ENCODE measurements around the gene PLXNA4. TPM values are rescaled to one million over a fixed set of nuclear protein-coding genes. Genes with fewer than 3 reads are reported as not detected.

Gene PLXNA4
- total and polyA plus RNA-seq, 2 experiments from 2014 or later = 7.3 to 33.3 TPM

GRCh38 chr7:132380059-132380458 lies 196.2 kb downstream of the PLXNA4 start:
- Histone ChIP-seq H3K4me1 (ENCODE audit: low read depth) (peaks cover 47% of the 10 kb centered on the region), H3K9me3 (ENCODE audit: low read depth) (no peaks in the 10 kb centered on the region), H3K27me3 (no peaks in the 10 kb centered on the region), H3K27ac (peak overlapping the region; percentile 40), H3K4me3 (no peak overlapping the region), H3K36me3 (no peaks in the 10 kb centered on the region)
- TF ChIP-seq, protein P1, sequence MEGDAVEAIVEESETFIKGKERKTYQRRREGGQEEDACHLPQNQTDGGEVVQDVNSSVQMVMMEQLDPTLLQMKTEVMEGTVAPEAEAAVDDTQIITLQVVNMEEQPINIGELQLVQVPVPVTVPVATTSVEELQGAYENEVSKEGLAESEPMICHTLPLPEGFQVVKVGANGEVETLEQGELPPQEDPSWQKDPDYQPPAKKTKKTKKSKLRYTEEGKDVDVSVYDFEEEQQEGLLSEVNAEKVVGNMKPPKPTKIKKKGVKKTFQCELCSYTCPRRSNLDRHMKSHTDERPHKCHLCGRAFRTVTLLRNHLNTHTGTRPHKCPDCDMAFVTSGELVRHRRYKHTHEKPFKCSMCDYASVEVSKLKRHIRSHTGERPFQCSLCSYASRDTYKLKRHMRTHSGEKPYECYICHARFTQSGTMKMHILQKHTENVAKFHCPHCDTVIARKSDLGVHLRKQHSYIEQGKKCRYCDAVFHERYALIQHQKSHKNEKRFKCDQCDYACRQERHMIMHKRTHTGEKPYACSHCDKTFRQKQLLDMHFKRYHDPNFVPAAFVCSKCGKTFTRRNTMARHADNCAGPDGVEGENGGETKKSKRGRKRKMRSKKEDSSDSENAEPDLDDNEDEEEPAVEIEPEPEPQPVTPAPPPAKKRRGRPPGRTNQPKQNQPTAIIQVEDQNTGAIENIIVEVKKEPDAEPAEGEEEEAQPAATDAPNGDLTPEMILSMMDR (IDR thresholded peaks at IDR 0.05; ENCODE audit: low read depth, low read length) = peak; percentile 26
- DNase-seq (ENCODE audit: low read depth in 1 of 2, low spot score in 1 of 2) = peak; percentile 42 to 98

GRCh38 chr7:132379292-132379691 lies 197.0 kb downstream of the PLXNA4 start:
- peak in 1 of 2 donors; percentile 37 for DNase-seq (ENCODE audit: low read depth in 1 of 2, low spot score in 1 of 2)
- Histone ChIP-seq H3K4me3 (no peak overlapping the region), H3K4me1 (ENCODE audit: low read depth) (peaks cover 47% of the 10 kb centered on the region), H3K36me3 (no peaks in the 10 kb centered on the region), H3K9me3 (ENCODE audit: low read depth) (no peaks in the 10 kb centered on the region), H3K27ac (peak overlapping the region; percentile 40), H3K27me3 (no peaks in the 10 kb centered on the region)
- TF ChIP-seq, protein P1 (IDR thresholded peaks at IDR 0.05; ENCODE audit: low read depth, low read length) = no peak

GRCh38 chr7:132377703-132378584 lies 198.3 kb downstream of the PLXNA4 start:
- Histone ChIP-seq H3K9me3 (ENCODE audit: low read depth) (no peaks in the 10 kb centered on the region), H3K36me3 (no peaks in the 10 kb centered on the region), H3K4me3 (no peak overlapping the region), H3K4me1 (ENCODE audit: low read depth) (peaks cover 47% of the 10 kb centered on the region), H3K27me3 (no peaks in the 10 kb centered on the region), H3K27ac (no peak overlapping the region)
- TF ChIP-seq, protein P1 (IDR thresholded peaks at IDR 0.05; ENCODE audit: low read depth, low read length) = no peak
- DNase-seq (ENCODE audit: low read depth in 1 of 2, low spot score in 1 of 2) = no peak

- Histone ChIP-seq H3K27ac (peak overlapping the region; percentile 75), H3K36me3 (no peaks in the 10 kb centered on the region), H3K27me3 (no peaks in the 10 kb centered on the region), H3K4me1 (ENCODE audit: low read depth) (peaks cover 48% of the 10 kb centered on the region), H3K4me3 (no peak overlapping the region), H3K9me3 (ENCODE audit: low read depth) (no peaks in the 10 kb centered on the region)
- TF ChIP-seq, protein P1 (IDR thresholded peaks at IDR 0.05; ENCODE audit: low read depth, low read length) = no peak
- peak; percentile 39 to 76 for DNase-seq (ENCODE audit: low read depth in 1 of 2, low spot score in 1 of 2)
Measured at GRCh38 chr7:132377015-132377414, 199.3 kb downstream of the PLXNA4 start.

GRCh38 chr7:132376361-132377013 lies 199.8 kb downstream of the PLXNA4 start:
- no peaks in the 10 kb centered on the region for H3K9me3 ChIP-seq (ENCODE audit: low read depth)
- DNase-seq (ENCODE audit: low read depth in 1 of 2, low spot score in 1 of 2) = no peak
- peaks cover 46% of the 10 kb centered on the region for H3K4me1 ChIP-seq (ENCODE audit: low read depth)
- peak overlapping the region; percentile 75 for H3K27ac ChIP-seq
- no peak overlapping the region for H3K4me3 ChIP-seq
- TF ChIP-seq, protein P1 (IDR thresholded peaks at IDR 0.05; ENCODE audit: low read depth, low read length) = no peak
- H3K27me3 ChIP-seq = no peaks in the 10 kb centered on the region
- no peaks in the 10 kb centered on the region for H3K36me3 ChIP-seq
